ENCODE data around the gene MAP3K5. TPM values are rescaled to one million over a fixed set of nuclear protein-coding genes. Genes with fewer than 3 reads are reported as not detected.

Gene MAP3K5
- total and polyA plus RNA-seq, 2 of the 8 experiments (the other 6 are each of a cell fraction or from before 2014, with no cell fraction given), result 0.63 to 2.6 TPM

DNA sequence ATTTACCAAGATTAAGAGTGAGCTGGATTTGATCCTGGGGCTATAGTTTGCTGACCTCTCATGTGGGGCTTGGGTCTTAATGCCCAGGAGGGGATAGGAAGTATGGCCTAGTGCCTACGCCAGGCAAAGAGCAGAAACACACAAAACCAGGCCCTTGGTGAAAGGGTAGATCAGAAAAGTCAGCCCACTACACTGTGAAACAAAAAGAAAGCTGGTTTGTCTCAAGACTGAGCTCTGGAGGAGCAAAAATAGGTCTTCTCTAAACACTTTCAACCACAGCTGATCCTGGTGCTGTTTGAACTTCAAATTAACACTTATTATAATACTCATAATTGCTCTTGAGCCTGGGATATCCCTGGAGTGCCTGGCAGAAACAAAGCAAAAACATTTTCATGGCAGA lies 167.0 kb downstream of the MAP3K5 start:
- H3K14ac ChIP-seq (ENCODE audit: insufficient read length), result no peak overlapping the region
- H3K4me2 ChIP-seq (ENCODE audit: insufficient read depth in 1 of 2, low read depth in 2 of 2, low read length in 2 of 2), result no peak overlapping the region
- no peak overlapping the region for H2BK120ac ChIP-seq (replicated peaks; ENCODE audit: low read depth, low read length)
- CTCF ChIA-PET (ENCODE audit: partially characterized antibody), result interaction anchor here (1.8 to 2.7 kb wide), 2 partner anchors 19 to 167 kb away, joined by 7 to 11 read pairs; partner anchors contain the start of gene MAP3K5
- no peak overlapping the region for H4K5ac ChIP-seq (ENCODE audit: insufficient read length, low read depth, low read length)
- H3K23me2 ChIP-seq (ENCODE audit: low read depth, low read length), result no peaks in the 10 kb centered on the region
- no peak overlapping the region for H3K27ac ChIP-seq (ENCODE audit: low read depth, low read length)
- FAIRE-seq, result no peak
- H3K79me2 ChIP-seq (ENCODE audit: control insufficient read depth in 1 of 2, insufficient read depth in 2 of 2, low read length in 2 of 2), result no peaks in the 10 kb centered on the region
- no peaks in the 10 kb centered on the region for H3K4me1 ChIP-seq (replicated peaks in 1 of 4; ENCODE audit: control insufficient read depth in 3 of 4, insufficient read depth in 4 of 4, low read length in 3 of 4)
- no peak overlapping the region for H3K23ac ChIP-seq (ENCODE audit: insufficient read length)
- no peak for DNase-seq (ENCODE audit: low read depth in 1 of 2, low spot score in 2 of 2)
- no peak overlapping the region for H3K18ac ChIP-seq (ENCODE audit: extremely low read depth, low read length)
- no peak overlapping the region for H3K4me3 ChIP-seq (ENCODE audit: extremely low read depth in 1 of 4, insufficient read depth in 2 of 4, low read depth in 3 of 4, low read length in 4 of 4)
- H3K9ac ChIP-seq (replicated peaks in 1 of 4; ENCODE audit: extremely low read depth in 1 of 4, low read depth in 3 of 4, low read length in 3 of 4), result no peak overlapping the region
- no peak overlapping the region for H2AK5ac ChIP-seq (ENCODE audit: low read depth, low read length)
- H2BK20ac ChIP-seq (ENCODE audit: low read length), result no peak overlapping the region
- H2BK15ac ChIP-seq (ENCODE audit: low read length), result no peak overlapping the region
- H3K9me3 ChIP-seq (ENCODE audit: insufficient read depth in 2 of 2, low read depth in 1 of 2, low read length in 1 of 2), result no peaks in the 10 kb centered on the region
- H3K56ac ChIP-seq (replicated peaks; ENCODE audit: insufficient read length, low read depth, low read length), result no peak overlapping the region
- H2BK12ac ChIP-seq (ENCODE audit: low read depth, low read length), result no peak overlapping the region
- H2AFZ ChIP-seq (ENCODE audit: low read length), result no peak overlapping the region
- H3K4ac ChIP-seq (replicated peaks; ENCODE audit: insufficient read length, low read depth, low read length), result no peak overlapping the region
- H4K91ac ChIP-seq (replicated peaks; ENCODE audit: insufficient read length, low read length), result no peak overlapping the region
- no peaks in the 10 kb centered on the region for H3K36me3 ChIP-seq (ENCODE audit: control insufficient read depth in 2 of 4, insufficient read depth in 4 of 4, low read length in 3 of 4)
- no peaks in the 10 kb centered on the region for H4K20me1 ChIP-seq (replicated peaks in 1 of 2; ENCODE audit: control insufficient read depth in 1 of 2, insufficient read depth in 2 of 2, low read length in 2 of 2)
- no peak overlapping the region for H2BK5ac ChIP-seq (ENCODE audit: low read depth, low read length)
- POLR2A ChIA-PET (ENCODE audit: partially characterized antibody), result no interaction called here
- 90% methylated on average over 1 of the region's 1 CpG; no CpG with 5 or more reads in 1 of the 2 experiments for WGBS, 2 experiments (ENCODE audit: extremely low coverage in 1 of 2, insufficient coverage in 1 of 2, insufficient read length in 1 of 2, insufficient replicate concordance in 2 of 2, low coverage in 1 of 2, low lambda C conversion rate in 2 of 2, missing lambda C conversion rate in 1 of 2)
- no peaks in the 10 kb centered on the region for H3K79me1 ChIP-seq (ENCODE audit: low read depth, low read length)
- H3K27me3 ChIP-seq (replicated peaks in 1 of 4; ENCODE audit: control insufficient read depth in 3 of 4, extremely low read depth in 1 of 4, insufficient read depth in 3 of 4, low read length in 3 of 4), result no peaks in the 10 kb centered on the region
- H4K8ac ChIP-seq (ENCODE audit: extremely low read depth, insufficient read depth, low read length), result no peak overlapping the region
- TF ChIP-seq USF2 (IDR thresholded peaks at IDR 0.05; ENCODE audit: low read length), result no peak
- TF ChIP-seq SP1 (IDR thresholded peaks at IDR 0.05; ENCODE audit: low read depth, low read length), result no peak
- no peak for TF ChIP-seq ZNF274 (IDR thresholded peaks at IDR 0.05; ENCODE audit: borderline replicate concordance, extremely low read depth, low read length)
- TF ChIP-seq FOSL1 (IDR thresholded peaks at IDR 0.05; ENCODE audit: insufficient read depth, low read depth, low read length), result no peak
- TF ChIP-seq TCF12 (IDR thresholded peaks at IDR 0.05; ENCODE audit: low read depth, low read length), result no peak
- TF ChIP-seq KDM5A (IDR thresholded peaks at IDR 0.05; ENCODE audit: low read length), result no peak
- no peak for TF ChIP-seq EZH2 (IDR thresholded peaks at IDR 0.05; ENCODE audit: low read depth, low read length, severe bottlenecking)
- TF ChIP-seq ATF2 (IDR thresholded peaks at IDR 0.05; ENCODE audit: low read length), result no peak
- TF ChIP-seq SIRT6 (IDR thresholded peaks at IDR 0.05; ENCODE audit: low read length), result no peak
- no peak for TF ChIP-seq SIN3A (conservative IDR thresholded peaks at IDR 0.05 in 1 of 2, IDR thresholded peaks at IDR 0.05 in 1 of 2; ENCODE audit: low read depth in 1 of 2, low read length in 2 of 2)
- no peak for TF ChIP-seq SP4 (IDR thresholded peaks at IDR 0.05; ENCODE audit: low read length)
- TF ChIP-seq HDAC2 (IDR thresholded peaks at IDR 0.05; ENCODE audit: borderline replicate concordance in 1 of 2, low read depth in 2 of 2, low read length in 2 of 2), result no peak

All from H1 (cell line).